LNCaP clone FGC (cell line): ENCODE data around the gene PLEKHM3.

Experiments used
- DNase-seq: peaks from one replicate; pipeline ENCODE4 v3.0.0-alpha.2; 2011; ENCODE audit warnings: low read depth
- H3K4me3 ChIP-seq: 2 replicates; pipeline ENCODE4 v1.5.1; 2011; ENCODE audit warnings: mild to moderate bottlenecking, low read depth, low read length, control low read depth
- CTCF ChIP-seq: IDR thresholded peaks from 2 replicates; pipeline ENCODE4 v1.5.1; 2012; ENCODE audit warnings: mild to moderate bottlenecking; ENCODE audit not compliant: control insufficient read depth, insufficient read depth; ENCODE audit errors: extremely low read depth

The PLEKHM3 gene

GRCh38 chr2:207867056-207867455 lies 158.3 kb downstream of the PLEKHM3 start:
- no peak for DNase-seq
- H3K4me3 ChIP-seq: no peak overlapping the region

GRCh38 chr2:207865210-207865609 lies 160.1 kb downstream of the PLEKHM3 start:
- no peak for DNase-seq
- no peak for TF ChIP-seq CTCF
- no peak overlapping the region for H3K4me3 ChIP-seq

More at GRCh38 chr2:207867056-207867455, 158.3 kb downstream of the PLEKHM3 start:
- no peak for TF ChIP-seq CTCF

GRCh38 chr2:207863345-207863744 lies 162.0 kb downstream of the PLEKHM3 start:
- no peak for DNase-seq
- no peak overlapping the region for H3K4me3 ChIP-seq
- TF ChIP-seq CTCF: no peak

- H3K4me3 ChIP-seq: no peak overlapping the region
- no peak for DNase-seq
- no peak for TF ChIP-seq CTCF
These were observed 163.5 kb downstream of the PLEKHM3 start for GRCh38 chr2:207861789-207862188.

GRCh38 chr2:207860685-207861084 lies 164.6 kb downstream of the PLEKHM3 start:
- no peak overlapping the region for H3K4me3 ChIP-seq
- TF ChIP-seq CTCF: no peak
- no peak for DNase-seq

GRCh38 chr2:207855591-207855990 lies 169.7 kb downstream of the PLEKHM3 start:
- no peak for DNase-seq
- TF ChIP-seq CTCF: no peak
- H3K4me3 ChIP-seq: no peak overlapping the region

- no peak for TF ChIP-seq CTCF
- DNase-seq: no peak
- no peak overlapping the region for H3K4me3 ChIP-seq
These were observed 170.6 kb downstream of the PLEKHM3 start for GRCh38 chr2:207854484-207855440.
